Hepatocyte (in vitro differentiated cells): Measurements from ENCODE around the gene SLC25A40.

Experiments
- EZH2 ChIP-seq: fragments of 200-600 bp; sonication (generic); IDR thresholded peaks from 2 replicates; pipeline ENCODE4 v1.6.1; 2016; ENCODE audit warnings: antibody characterized with exemption, mild to moderate bottlenecking, borderline replicate concordance
- EZH2phosphoT487 ChIP-seq: fragments of 200-600 bp; sonication (generic); IDR thresholded peaks from one replicate; pipeline ENCODE4 v1.6.1; 2018; ENCODE audit warnings: antibody characterized with exemption, mild to moderate bottlenecking, low read depth, moderate library complexity; ENCODE audit not compliant: unreplicated experiment, severe bottlenecking
- TF ChIP-seq, protein P1 (sequence below): fragments of 200-600 bp; sonication (generic); IDR thresholded peaks from 2 replicates; pipeline ENCODE4 v1.5.1; 2016; ENCODE audit warnings: antibody characterized with exemption, mild to moderate bottlenecking; ENCODE audit not compliant: poor library complexity

DNA sequence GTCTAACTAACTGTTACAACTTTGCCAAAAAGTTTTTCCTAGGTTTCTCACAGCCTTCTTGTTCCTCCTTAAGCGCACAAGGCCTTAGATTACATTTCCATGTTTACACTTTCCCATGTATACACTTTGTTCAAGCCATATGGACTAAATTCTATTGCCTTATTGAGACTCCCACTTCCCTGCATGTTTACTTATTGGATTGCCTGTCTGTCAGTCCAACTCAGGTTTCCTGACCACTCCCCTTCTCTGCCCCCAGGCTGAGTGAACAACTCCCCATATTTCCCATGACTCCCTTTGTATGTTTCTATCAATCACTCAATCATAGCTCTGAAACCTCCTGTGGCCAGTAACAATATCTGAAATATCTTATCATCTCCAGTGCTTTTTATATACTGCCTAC lies 43.0 kb downstream of the SLC25A40 start:
- TF ChIP-seq, protein P1, sequence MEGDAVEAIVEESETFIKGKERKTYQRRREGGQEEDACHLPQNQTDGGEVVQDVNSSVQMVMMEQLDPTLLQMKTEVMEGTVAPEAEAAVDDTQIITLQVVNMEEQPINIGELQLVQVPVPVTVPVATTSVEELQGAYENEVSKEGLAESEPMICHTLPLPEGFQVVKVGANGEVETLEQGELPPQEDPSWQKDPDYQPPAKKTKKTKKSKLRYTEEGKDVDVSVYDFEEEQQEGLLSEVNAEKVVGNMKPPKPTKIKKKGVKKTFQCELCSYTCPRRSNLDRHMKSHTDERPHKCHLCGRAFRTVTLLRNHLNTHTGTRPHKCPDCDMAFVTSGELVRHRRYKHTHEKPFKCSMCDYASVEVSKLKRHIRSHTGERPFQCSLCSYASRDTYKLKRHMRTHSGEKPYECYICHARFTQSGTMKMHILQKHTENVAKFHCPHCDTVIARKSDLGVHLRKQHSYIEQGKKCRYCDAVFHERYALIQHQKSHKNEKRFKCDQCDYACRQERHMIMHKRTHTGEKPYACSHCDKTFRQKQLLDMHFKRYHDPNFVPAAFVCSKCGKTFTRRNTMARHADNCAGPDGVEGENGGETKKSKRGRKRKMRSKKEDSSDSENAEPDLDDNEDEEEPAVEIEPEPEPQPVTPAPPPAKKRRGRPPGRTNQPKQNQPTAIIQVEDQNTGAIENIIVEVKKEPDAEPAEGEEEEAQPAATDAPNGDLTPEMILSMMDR: no peak
- TF ChIP-seq EZH2 (no peak), EZH2phosphoT487 (no peak)
